Left renal pelvis (tissue), 4 donors: ENCODE results near the gene CER1. TPM values are rescaled to one million over a fixed set of nuclear protein-coding genes. Genes with fewer than 3 reads are reported as not detected.

Source experiments
- DNase-seq, 4 donors: peaks; one replicate each; pipeline ENCODE4 v3.0.0-alpha.2; 2013; ENCODE audit warnings: low read depth in 4 of 4, low spot score in 3 of 4
- polyA plus RNA-seq, 4 donors: library from polyadenylated mRNA; unstranded; fragments of 120-200 nt; gene quantifications; one replicate each; pipeline ENCODE4 v1.2.1, GENCODE V29; 2013; ENCODE audit not compliant: insufficient read length in 4 of 4

Gene CER1
- polyA plus RNA-seq, 4 donors = 0.44 to 1.8 (median 0.98) TPM; not detected in 1

- DNase-seq = no peak
Observed at GRCh38 chr9:14670718-14671117, 51.8 kb downstream of the CER1 start.

Other genes starting within 250 kb of the CER1 start
- gene ZDHHC21, start 29.3 kb downstream of the CER1 start, polyA plus RNA-seq = 10 to 100 TPM; 14.2 to 22.7 (median 20.3) TPM
- gene FREM1, start 187.7 kb upstream of the CER1 start, polyA plus RNA-seq = 100 to 1,000 TPM in 3 of 4 donors, 10 to 100 TPM in 1; 24.0 to 184 (median 169) TPM